ENCODE data around the gene SLC48A1.
"Not testable (repeated sequence)": the region's sequence is repeated elsewhere in the genome, so short reads cannot be mapped to it uniquely, and the experiment has no call there.

The SLC48A1 gene

GRCh38 chr12:47791351-47791746, 18.3 kb downstream of the SLC48A1 start:
- DNase-seq (ENCODE audit: low read depth in 2 of 2): no peak

GRCh38 chr12:47791874-47792273, 18.8 kb downstream of the SLC48A1 start:
- no peak for DNase-seq (ENCODE audit: low read depth in 2 of 2)

- DNase-seq (ENCODE audit: low read depth in 2 of 2): no peak
These were observed 20.1 kb downstream of the SLC48A1 start for GRCh38 chr12:47793015-47793681.

- DNase-seq (ENCODE audit: low read depth in 2 of 2): no peak
These were observed 21.6 kb downstream of the SLC48A1 start for GRCh38 chr12:47794679-47795078.

- no peak for DNase-seq (ENCODE audit: low read depth in 2 of 2)
These were observed 22.2 kb downstream of the SLC48A1 start for GRCh38 chr12:47795121-47795813.

GRCh38 chr12:47795814-47796411, 22.9 kb downstream of the SLC48A1 start:
- DNase-seq (ENCODE audit: low read depth in 2 of 2): no peak

GRCh38 chr12:47797441-47797840, 24.4 kb downstream of the SLC48A1 start:
- DNase-seq (ENCODE audit: low read depth in 2 of 2): no peak

GRCh38 chr12:47798382-47798948, 25.4 kb downstream of the SLC48A1 start:
- DNase-seq (ENCODE audit: low read depth in 2 of 2): no peak

GRCh38 chr12:47799357-47799955, 26.4 kb downstream of the SLC48A1 start:
- DNase-seq (ENCODE audit: low read depth in 2 of 2): no peak

GRCh38 chr12:47800582-47800981, 27.5 kb downstream of the SLC48A1 start:
- no peak for DNase-seq (ENCODE audit: low read depth in 2 of 2)

GRCh38 chr12:47801170-47801903, 28.3 kb downstream of the SLC48A1 start:
- no peak for DNase-seq (ENCODE audit: low read depth in 2 of 2)

GRCh38 chr12:47801904-47802246, 28.8 kb downstream of the SLC48A1 start:
- no peak for DNase-seq (ENCODE audit: low read depth in 2 of 2)

GRCh38 chr12:47802312-47802711, 29.3 kb downstream of the SLC48A1 start:
- DNase-seq (ENCODE audit: low read depth in 2 of 2): no peak

GRCh38 chr12:47803191-47803875, 30.3 kb downstream of the SLC48A1 start:
- no peak for DNase-seq (ENCODE audit: low read depth in 2 of 2)

- no peak for DNase-seq (ENCODE audit: low read depth in 2 of 2)
These were observed 31.1 kb downstream of the SLC48A1 start for GRCh38 chr12:47804171-47804570.

- DNase-seq (ENCODE audit: low read depth in 2 of 2): no peak
These were observed 32.4 kb downstream of the SLC48A1 start for GRCh38 chr12:47805417-47805816.

- no peak for DNase-seq (ENCODE audit: low read depth in 2 of 2)
These were observed 34.3 kb downstream of the SLC48A1 start for GRCh38 chr12:47807338-47807737.

GRCh38 chr12:47808050-47808449, 35.0 kb downstream of the SLC48A1 start:
- DNase-seq (ENCODE audit: low read depth in 2 of 2): peak; percentile 64 to 66

GRCh38 chr12:47808574-47809365, 35.7 kb downstream of the SLC48A1 start:
- DNase-seq (ENCODE audit: low read depth in 2 of 2): no peak

GRCh38 chr12:47809518-47809917, 36.5 kb downstream of the SLC48A1 start:
- DNase-seq (ENCODE audit: low read depth in 2 of 2): not testable (repeated sequence)

Measured in stimulated activated CD4-positive, alpha-beta T cell treated with anti-CD3 and anti-CD28 coated beads, Interleukin-1b, Interleukin-23, amount 100 ng/mL, for 4 hours (primary cell).